GM12878 (cell line): ENCODE measurements around the gene RECQL5. TPM values are rescaled to one million over a fixed set of nuclear protein-coding genes. Genes with fewer than 3 reads are reported as not detected.

Experiments
- ATAC-seq: fragments of 200-7000 bp; cut with Tn5 transposase; 3 replicates; pipeline ENCODE4 v1.9.1; 2020; ENCODE audit warnings: mild to moderate bottlenecking, moderate library complexity
- BruUV-seq: library from RNA; stranded (reverse); fragments of 400-500 nt; replicated peaks from 2 replicates; lab custom pipeline; 2021; lab: Mats Ljungman, UMichigan
- CTCF ChIA-PET: fragments of 300-600 bp; sonication (Branson Sonifier 250); formaldehyde crosslinking; extraction: SDS; loops from one replicate; lab custom pipeline; 2021; ENCODE audit warnings: inconsistent platforms; lab: Yijun Ruan, JAX
- POLR2A ChIA-PET: fragments of 350-600 bp; formaldehyde crosslinking; extraction: SDS; loops from one replicate; lab custom pipeline; 2021; ENCODE audit warnings: inconsistent platforms; lab: Charles Lee
- RAD21 ChIA-PET: fragments of 300-600 bp; sonication (Branson Sonifier 250); formaldehyde crosslinking; loops from one replicate; lab custom pipeline; 2023; ENCODE audit warnings: antibody characterized with exemption; ENCODE audit not compliant: unreplicated experiment; lab: Charles Lee
- SMC1A ChIA-PET: fragments of 300-600 bp; sonication (Branson Sonifier 250); formaldehyde crosslinking; loops from one replicate; lab custom pipeline; 2023; ENCODE audit not compliant: unreplicated experiment, uncharacterized antibody; lab: Charles Lee
- DNase-seq: peaks from one replicate; pipeline ENCODE4 v3.0.0-alpha.2; 2011; ENCODE audit warnings: low read depth, low spot score
- FAIRE-seq: peaks from 3 replicates; lab custom pipeline; 2011; peaks lifted over from hg19 to GRCh38; lab: Jason Lieb, UNC
- H2AFZ ChIP-seq: 2 replicates; pipeline ENCODE4 v1.6.0; 2011; ENCODE audit warnings: low read depth, low read length, control low read depth; ENCODE audit not compliant: control insufficient read depth
- H3K27ac ChIP-seq: 2 replicates; pipeline ENCODE4 v1.5.1; 2011; ENCODE audit warnings: control low read depth; ENCODE audit not compliant: control insufficient read depth, insufficient read depth
- H3K27me3 ChIP-seq, 2 experiments: replicated peaks in 1 of 2; 2 replicates each; pipeline versions ENCODE4 v1.6.0 to v1.6.1; 2011; ENCODE audit warnings: low read length in 1 of 2; ENCODE audit not compliant: control insufficient read depth in 2 of 2, insufficient read depth in 2 of 2
- H3K36me3 ChIP-seq, 2 experiments: 2 replicates each; pipeline ENCODE4 v1.5.1; 2011; ENCODE audit warnings: low read length in 1 of 2; ENCODE audit not compliant: control insufficient read depth in 2 of 2, insufficient read depth in 2 of 2
- H3K4me1 ChIP-seq: 2 replicates; pipeline ENCODE4 v1.6.1; 2011; ENCODE audit warnings: mild to moderate bottlenecking, low read length, moderate library complexity, mixed read lengths; ENCODE audit not compliant: control insufficient read depth, insufficient read depth
- H3K4me2 ChIP-seq: 2 replicates; pipeline ENCODE4 v1.6.0; 2011; ENCODE audit warnings: control low read depth; ENCODE audit not compliant: control insufficient read depth, insufficient read depth
- H3K4me3 ChIP-seq: fragments of 200-600 bp; sonication (generic); 2 replicates; pipeline ENCODE4 v1.5.1; 2016
- H3K79me2 ChIP-seq: 2 replicates; pipeline ENCODE4 v1.6.0; 2011; ENCODE audit warnings: low read length; ENCODE audit not compliant: control insufficient read depth, insufficient read depth
- H3K9ac ChIP-seq: 2 replicates; pipeline ENCODE4 v1.8.0; 2011; ENCODE audit warnings: low read length, control low read depth, mixed read lengths; ENCODE audit not compliant: control insufficient read depth, insufficient read depth
- H3K9me3 ChIP-seq: replicated peaks from 3 replicates; pipeline ENCODE4 v1.5.1; 2011; ENCODE audit warnings: mild to moderate bottlenecking, low read length; ENCODE audit not compliant: control insufficient read depth, insufficient read depth
- H4K20me1 ChIP-seq: 2 replicates; pipeline ENCODE4 v1.6.0; 2011; ENCODE audit not compliant: control insufficient read depth, insufficient read depth
- CREM ChIP-seq: IDR thresholded peaks from 2 replicates; pipeline ENCODE4 v1.6.1; 2014; ENCODE audit warnings: antibody characterized with exemption, low read depth
- DPF2 ChIP-seq: fragments of 450-650 bp; IDR thresholded peaks from 2 replicates; pipeline ENCODE4 v1.6.1; 2017; ENCODE audit warnings: mild to moderate bottlenecking
- E4F1 ChIP-seq: fragments of 450-650 bp; IDR thresholded peaks from 2 replicates; pipeline ENCODE4 v1.6.1; 2018; ENCODE audit warnings: borderline replicate concordance, mild to moderate bottlenecking; ENCODE audit not compliant: partially characterized antibody
- LARP7 ChIP-seq: fragments of 450-650 bp; IDR thresholded peaks from 2 replicates; pipeline ENCODE4 v1.6.1; 2017; ENCODE audit warnings: mild to moderate bottlenecking
- MEF2B ChIP-seq: fragments of 450-650 bp; IDR thresholded peaks from 2 replicates; pipeline ENCODE4 v1.6.1; 2018; ENCODE audit warnings: mild to moderate bottlenecking, moderate library complexity; ENCODE audit not compliant: partially characterized antibody, poor library complexity, severe bottlenecking
- PAX5 ChIP-seq: IDR thresholded peaks from 2 replicates; pipeline ENCODE4 v1.6.1; 2011; ENCODE audit warnings: low read depth, low read length, borderline replicate concordance
- POU2F2 ChIP-seq: IDR thresholded peaks from 3 replicates; pipeline ENCODE4 v1.6.1; 2011; ENCODE audit warnings: low read depth, mild to moderate bottlenecking, low read length, borderline replicate concordance
- WRNIP1 ChIP-seq: IDR thresholded peaks from 2 replicates; pipeline ENCODE4 v1.6.1; 2011; ENCODE audit warnings: low read depth, low read length, improper control_type of control experiment, borderline replicate concordance
- YBX1 ChIP-seq: fragments of 450-650 bp; IDR thresholded peaks from 2 replicates; pipeline ENCODE4 v1.6.1; 2016; ENCODE audit warnings: antibody characterized with exemption
- ZNF217 ChIP-seq: fragments of 450-650 bp; IDR thresholded peaks from 2 replicates; pipeline ENCODE4 v1.6.1; 2017; ENCODE audit warnings: antibody characterized with exemption, mild to moderate bottlenecking
- ZNF274 ChIP-seq: IDR thresholded peaks from one replicate; pipeline ENCODE4 v1.8.0; 2011; ENCODE audit not compliant: insufficient read length, insufficient read depth
- WGBS: methylation state at CpG from one replicate; pipeline ENCODE4 v1.1.6; 2016; ENCODE audit warnings: low lambda C conversion rate; ENCODE audit not compliant: insufficient replicate concordance, insufficient coverage; ENCODE audit errors: missing lambda C conversion rate; 5-methylcytosine and 5-hydroxymethylcytosine counted together
- in situ Hi-C: fragments of 300-500 bp; cut with MboI; formaldehyde crosslinking; loops from 9 replicates; pipeline ENCODE4 v1.14.3; 2018; ENCODE audit warnings: mixed read lengths
- intact Hi-C: fragments of 100-400 bp; cut with micrococcal nuclease; formaldehyde crosslinking; loops from one replicate; pipeline ENCODE4 v1.14.2; 2022; ENCODE audit not compliant: unreplicated experiment
- polyA plus RNA-seq, 11 experiments: library from polyadenylated mRNA; depleted of rRNA in 4 of 11; unstranded in 6 of 11; stranded (reverse) in 5 of 11; fragments of >200 nt; fragmentation: Nextera tagmentation in 4 of 11; fragmentation: Illumina TruSeq in 1 of 11; extraction: Ambion mirVana in 4 of 11; extraction: Trizol in 1 of 11; gene quantifications; 1 replicate in 1 of 11; 2 replicates in 10 of 11; pipeline versions ENCODE4 v1.2.1 to v1.2.3, GENCODE V29; 2011 to 2016; ENCODE audit warnings: inconsistent platforms in 2 of 11, missing spikeins in 2 of 11, low read depth in 1 of 11
- total RNA-seq, 4 experiments: library from RNA; depleted of rRNA in 3 of 4; stranded (reverse); fragments of >200 nt in 3 of 4; fragmentation: Illumina TruSeq in 1 of 4; extraction: Trizol in 1 of 4; gene quantifications; 2 replicates each; pipeline versions ENCODE4 v1.2.1 to v1.2.3, GENCODE V29; 2013 to 2021
- TF ChIP-seq, protein P1 (sequence below): fragments of 150-350 bp; IDR thresholded peaks from 2 replicates; pipeline ENCODE4 v1.6.1; 2014; ENCODE audit warnings: mild to moderate bottlenecking, low read depth, low read length
- TF ChIP-seq, protein P2 (sequence below): fragments of 450-650 bp; IDR thresholded peaks from 2 replicates; pipeline ENCODE4 v1.6.1; 2017; ENCODE audit warnings: low read depth, mild to moderate bottlenecking, moderate library complexity

The RECQL5 gene
- total and polyA plus RNA-seq, 10 of the 15 experiments (the other 5 are each of a cell fraction or from before 2014, with no cell fraction given) = 3.6 to 30.6 (median 20.1) TPM

- Histone ChIP-seq H3K27me3 (no peaks in the 10 kb centered on the region), H3K36me3 (no peaks in the 10 kb centered on the region), H3K9me3 (no peaks in the 10 kb centered on the region), H3K27ac (no peak overlapping the region), H3K79me2 (no peaks in the 10 kb centered on the region), H2AFZ (no peak overlapping the region), H3K9ac (no peak overlapping the region), H4K20me1 (no peaks in the 10 kb centered on the region), H3K4me3 (no peak overlapping the region), H3K4me2 (no peak overlapping the region), H3K4me1 (no peaks in the 10 kb centered on the region)
- intact Hi-C loops (no loop called here), in situ Hi-C loops (no loop called here)
- ChIA-PET SMC1A (interaction anchor here (1.1 kb wide), 1 partner anchor 123 kb away, joined by 3 read pairs; no protein-coding TSS in a partner anchor), RAD21 (interaction anchor here (1.1 kb wide), 1 partner anchor 125 kb away, joined by 3 read pairs; no protein-coding TSS in a partner anchor), CTCF (interaction anchor here (0.8 to 2.5 kb wide), 6 partner anchors 9 to 129 kb away, joined by 3 to 11 read pairs (median 5); partner anchors contain the start of gene SMIM5), POLR2A (no interaction called here)
- DNase-seq = no peak
- WGBS = 79% methylated on average over 23 of the region's 23 CpGs
- ATAC-seq = no peak
- no peak for TF ChIP-seq ZNF274
- no peak for TF ChIP-seq CREM
- no peak for TF ChIP-seq DPF2
- no peak for TF ChIP-seq YBX1
- TF ChIP-seq, protein P1, sequence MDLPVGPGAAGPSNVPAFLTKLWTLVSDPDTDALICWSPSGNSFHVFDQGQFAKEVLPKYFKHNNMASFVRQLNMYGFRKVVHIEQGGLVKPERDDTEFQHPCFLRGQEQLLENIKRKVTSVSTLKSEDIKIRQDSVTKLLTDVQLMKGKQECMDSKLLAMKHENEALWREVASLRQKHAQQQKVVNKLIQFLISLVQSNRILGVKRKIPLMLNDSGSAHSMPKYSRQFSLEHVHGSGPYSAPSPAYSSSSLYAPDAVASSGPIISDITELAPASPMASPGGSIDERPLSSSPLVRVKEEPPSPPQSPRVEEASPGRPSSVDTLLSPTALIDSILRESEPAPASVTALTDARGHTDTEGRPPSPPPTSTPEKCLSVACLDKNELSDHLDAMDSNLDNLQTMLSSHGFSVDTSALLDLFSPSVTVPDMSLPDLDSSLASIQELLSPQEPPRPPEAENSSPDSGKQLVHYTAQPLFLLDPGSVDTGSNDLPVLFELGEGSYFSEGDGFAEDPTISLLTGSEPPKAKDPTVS = no peak
- no peak for TF ChIP-seq MEF2B
- no peak for TF ChIP-seq E4F1
- TF ChIP-seq WRNIP1 = no peak
- TF ChIP-seq, protein P2, sequence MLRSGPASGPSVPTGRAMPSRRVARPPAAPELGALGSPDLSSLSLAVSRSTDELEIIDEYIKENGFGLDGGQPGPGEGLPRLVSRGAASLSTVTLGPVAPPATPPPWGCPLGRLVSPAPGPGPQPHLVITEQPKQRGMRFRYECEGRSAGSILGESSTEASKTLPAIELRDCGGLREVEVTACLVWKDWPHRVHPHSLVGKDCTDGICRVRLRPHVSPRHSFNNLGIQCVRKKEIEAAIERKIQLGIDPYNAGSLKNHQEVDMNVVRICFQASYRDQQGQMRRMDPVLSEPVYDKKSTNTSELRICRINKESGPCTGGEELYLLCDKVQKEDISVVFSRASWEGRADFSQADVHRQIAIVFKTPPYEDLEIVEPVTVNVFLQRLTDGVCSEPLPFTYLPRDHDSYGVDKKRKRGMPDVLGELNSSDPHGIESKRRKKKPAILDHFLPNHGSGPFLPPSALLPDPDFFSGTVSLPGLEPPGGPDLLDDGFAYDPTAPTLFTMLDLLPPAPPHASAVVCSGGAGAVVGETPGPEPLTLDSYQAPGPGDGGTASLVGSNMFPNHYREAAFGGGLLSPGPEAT = no peak
- no peak for TF ChIP-seq PAX5
- TF ChIP-seq ZNF217 = no peak
- TF ChIP-seq POU2F2 = no peak
- no peak for TF ChIP-seq LARP7
- no TSS peak for BruUV-seq
- FAIRE-seq = no peak
Observed at GRCh38 chr17:75624714-75625345, 42.1 kb downstream of the RECQL5 start.
